Peyer's patch (tissue), 4 donors: ENCODE measurements around the gene BBS12.

Experiments used
- CTCF ChIP-seq, 6 experiments: fragments of 450-650 bp in 4 of 6; fragments of 200-600 bp in 2 of 6; sonication (generic) in 1 of 6; IDR thresholded peaks; one replicate each; pipeline ENCODE4 v1.5.1; 2017 to 2019; ENCODE audit warnings: antibody characterized with exemption in 6 of 6, mild to moderate bottlenecking in 3 of 6, moderate library complexity in 1 of 6
- POLR2A ChIP-seq, 2 donors: fragments of 450-650 bp; IDR thresholded peaks; one replicate each; pipeline ENCODE4 v1.5.1; 2017; ENCODE audit warnings: antibody characterized with exemption in 2 of 2, mild to moderate bottlenecking in 2 of 2, moderate library complexity in 2 of 2

- TF ChIP-seq CTCF (IDR thresholded peaks at IDR 0.05) (no peak), POLR2A (IDR thresholded peaks at IDR 0.05) (no peak)
Measured at GRCh38 chr4:122733787-122734120, 1.2 kb downstream of the BBS12 start.
